ENCODE results near the gene WWC2.

WWC2 gene

GRCh38 chr4:183337833-183338232, 238.8 kb downstream of the WWC2 start:
- no peaks in the 10 kb centered on the region for H3K27me3 ChIP-seq (ENCODE audit: control insufficient read depth in 1 of 2, insufficient read depth in 1 of 2, low read length in 2 of 2)
- H2BK12ac ChIP-seq (ENCODE audit: low read length in 2 of 2): peak overlapping the region in 1 of 2 experiments; percentile 90
- H4K91ac ChIP-seq (ENCODE audit: low read length): peak overlapping the region; percentile 25
- H3K14ac ChIP-seq (ENCODE audit: low read length in 2 of 2): no peak overlapping the region
- no peak for DNase-seq
- H2BK120ac ChIP-seq (ENCODE audit: low read depth, low read length): peak overlapping the region; percentile 42
- H2BK15ac ChIP-seq (ENCODE audit: low read depth, poor library complexity, severe bottlenecking): peak overlapping the region; percentile 26
- no peaks in the 10 kb centered on the region for H3K79me1 ChIP-seq (replicated peaks; ENCODE audit: low read length, poor library complexity, severe bottlenecking)
- H3K4me1 ChIP-seq (ENCODE audit: control insufficient read depth, insufficient read depth, low read depth, low read length): peaks cover 9% of the 10 kb centered on the region
- H3K9ac ChIP-seq (ENCODE audit: low read length): no peak overlapping the region
- no peak overlapping the region for H2AFZ ChIP-seq (ENCODE audit: low read depth, low read length)
- no peaks in the 10 kb centered on the region for H3K9me3 ChIP-seq (ENCODE audit: control insufficient read depth, low read length)
- no peak overlapping the region for H2BK5ac ChIP-seq (ENCODE audit: low read depth, low read length, poor library complexity, severe bottlenecking)
- H3K18ac ChIP-seq (ENCODE audit: low read depth in 1 of 2, low read length in 2 of 2): no peak overlapping the region
- H3K4me2 ChIP-seq (ENCODE audit: low read length, poor library complexity, severe bottlenecking): no peak overlapping the region
- no peak overlapping the region for H4K8ac ChIP-seq (ENCODE audit: low read length)
- H3K27ac ChIP-seq (ENCODE audit: low read length, poor library complexity, severe bottlenecking): no peak overlapping the region
- 89% methylated on average over 7 of the region's 7 CpGs for WGBS
- no peak overlapping the region for H3K4me3 ChIP-seq (ENCODE audit: insufficient read depth in 1 of 2, low read depth in 1 of 2, low read length in 2 of 2)
- H3K4ac ChIP-seq (ENCODE audit: low read depth in 1 of 2, low read length in 2 of 2): peak overlapping the region in 1 of 2 experiments; percentile 92
- no peaks in the 10 kb centered on the region for H3K36me3 ChIP-seq (ENCODE audit: control insufficient read depth in 1 of 2, insufficient read depth in 2 of 2, low read depth in 1 of 2, low read length in 2 of 2)
- H2AK5ac ChIP-seq (ENCODE audit: low read length, severe bottlenecking): no peak overlapping the region
- H3K23ac ChIP-seq (ENCODE audit: low read length in 2 of 2): no peak overlapping the region

- Histone ChIP-seq H3K4me2 (ENCODE audit: low read length, poor library complexity, severe bottlenecking) (no peak overlapping the region), H3K18ac (ENCODE audit: low read depth in 1 of 2, low read length in 2 of 2) (peak overlapping the region in 1 of 2 experiments; percentile 42), H3K79me1 (replicated peaks; ENCODE audit: low read length, poor library complexity, severe bottlenecking) (no peaks in the 10 kb centered on the region), H3K27ac (ENCODE audit: low read length, poor library complexity, severe bottlenecking) (no peak overlapping the region), H3K27me3 (ENCODE audit: control insufficient read depth in 1 of 2, insufficient read depth in 1 of 2, low read length in 2 of 2) (peaks cover 0 to 3% of the 10 kb centered on the region in 2 experiments), H2AK5ac (ENCODE audit: low read length, severe bottlenecking) (no peak overlapping the region), H3K4ac (ENCODE audit: low read depth in 1 of 2, low read length in 2 of 2) (no peak overlapping the region), H2BK12ac (ENCODE audit: low read length in 2 of 2) (no peak overlapping the region), H3K9me3 (ENCODE audit: control insufficient read depth, low read length) (no peaks in the 10 kb centered on the region), H4K8ac (ENCODE audit: low read length) (no peak overlapping the region), H2BK5ac (ENCODE audit: low read depth, low read length, poor library complexity, severe bottlenecking) (no peak overlapping the region), H3K4me1 (ENCODE audit: control insufficient read depth, insufficient read depth, low read depth, low read length) (peaks cover 3% of the 10 kb centered on the region), H3K9ac (ENCODE audit: low read length) (no peak overlapping the region), H2AFZ (ENCODE audit: low read depth, low read length) (no peak overlapping the region), H2BK120ac (ENCODE audit: low read depth, low read length) (peak overlapping the region; percentile 42), H2BK15ac (ENCODE audit: low read depth, poor library complexity, severe bottlenecking) (no peak overlapping the region), H3K23ac (ENCODE audit: low read length in 2 of 2) (no peak overlapping the region), H3K4me3 (ENCODE audit: insufficient read depth in 1 of 2, low read depth in 1 of 2, low read length in 2 of 2) (peak overlapping the region in 1 of 2 experiments; percentile 44), H4K91ac (ENCODE audit: low read length) (no peak overlapping the region), H3K36me3 (ENCODE audit: control insufficient read depth in 1 of 2, insufficient read depth in 2 of 2, low read depth in 1 of 2, low read length in 2 of 2) (no peaks in the 10 kb centered on the region), H3K14ac (ENCODE audit: low read length in 2 of 2) (peak overlapping the region in 1 of 2 experiments; percentile 37)
- 82% methylated on average over 37 of the region's 40 CpGs for WGBS
- DNase-seq: no peak
Measured at GRCh38 chr4:183342541-183343533, 243.8 kb downstream of the WWC2 start.

DNA sequence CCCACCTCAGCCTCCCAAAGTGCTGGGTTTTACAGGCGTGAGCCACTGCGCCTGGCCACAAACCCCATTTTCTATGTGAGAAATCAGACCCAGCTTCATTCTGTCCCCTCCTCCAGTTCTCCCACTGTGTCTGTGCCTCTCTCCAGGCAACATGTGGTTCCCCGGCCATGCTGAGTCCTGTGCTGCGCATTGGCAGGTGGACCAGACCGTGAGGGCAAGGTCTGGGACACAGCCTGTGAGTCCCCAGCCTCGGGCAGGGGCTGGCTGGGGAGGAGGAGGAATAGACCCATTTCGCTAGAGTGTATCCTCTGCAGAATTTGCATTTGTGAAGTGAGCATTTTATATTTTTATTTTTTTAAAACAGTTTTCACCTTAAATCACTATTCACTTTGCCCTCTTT, 244.7 kb downstream of the WWC2 start:
- no peak overlapping the region for H3K9ac ChIP-seq (ENCODE audit: low read length)
- H3K27me3 ChIP-seq (ENCODE audit: control insufficient read depth in 1 of 2, insufficient read depth in 1 of 2, low read length in 2 of 2): peaks cover 0 to 3% of the 10 kb centered on the region in 2 experiments
- no peak for DNase-seq
- H2AFZ ChIP-seq (ENCODE audit: low read depth, low read length): no peak overlapping the region
- no peak overlapping the region for H3K14ac ChIP-seq (ENCODE audit: low read length in 2 of 2)
- no peak overlapping the region for H4K91ac ChIP-seq (ENCODE audit: low read length)
- no peak overlapping the region for H4K8ac ChIP-seq (ENCODE audit: low read length)
- no peaks in the 10 kb centered on the region for H3K36me3 ChIP-seq (ENCODE audit: control insufficient read depth in 1 of 2, insufficient read depth in 2 of 2, low read depth in 1 of 2, low read length in 2 of 2)
- H3K23ac ChIP-seq (ENCODE audit: low read length in 2 of 2): no peak overlapping the region
- no peak overlapping the region for H2BK5ac ChIP-seq (ENCODE audit: low read depth, low read length, poor library complexity, severe bottlenecking)
- H3K9me3 ChIP-seq (ENCODE audit: control insufficient read depth, low read length): no peaks in the 10 kb centered on the region
- H2BK120ac ChIP-seq (ENCODE audit: low read depth, low read length): no peak overlapping the region
- H2AK5ac ChIP-seq (ENCODE audit: low read length, severe bottlenecking): no peak overlapping the region
- no peak overlapping the region for H3K18ac ChIP-seq (ENCODE audit: low read depth in 1 of 2, low read length in 2 of 2)
- no peak overlapping the region for H2BK12ac ChIP-seq (ENCODE audit: low read length in 2 of 2)
- H3K4me1 ChIP-seq (ENCODE audit: control insufficient read depth, insufficient read depth, low read depth, low read length): peaks cover 6% of the 10 kb centered on the region
- no peak overlapping the region for H3K4me2 ChIP-seq (ENCODE audit: low read length, poor library complexity, severe bottlenecking)
- no peak overlapping the region for H2BK15ac ChIP-seq (ENCODE audit: low read depth, poor library complexity, severe bottlenecking)
- no peak overlapping the region for H3K4ac ChIP-seq (ENCODE audit: low read depth in 1 of 2, low read length in 2 of 2)
- 97% methylated on average over 4 of the region's 7 CpGs for WGBS
- no peak overlapping the region for H3K27ac ChIP-seq (ENCODE audit: low read length, poor library complexity, severe bottlenecking)
- H3K4me3 ChIP-seq (ENCODE audit: insufficient read depth in 1 of 2, low read depth in 1 of 2, low read length in 2 of 2): no peak overlapping the region
- no peaks in the 10 kb centered on the region for H3K79me1 ChIP-seq (replicated peaks; ENCODE audit: low read length, poor library complexity, severe bottlenecking)

DNA sequence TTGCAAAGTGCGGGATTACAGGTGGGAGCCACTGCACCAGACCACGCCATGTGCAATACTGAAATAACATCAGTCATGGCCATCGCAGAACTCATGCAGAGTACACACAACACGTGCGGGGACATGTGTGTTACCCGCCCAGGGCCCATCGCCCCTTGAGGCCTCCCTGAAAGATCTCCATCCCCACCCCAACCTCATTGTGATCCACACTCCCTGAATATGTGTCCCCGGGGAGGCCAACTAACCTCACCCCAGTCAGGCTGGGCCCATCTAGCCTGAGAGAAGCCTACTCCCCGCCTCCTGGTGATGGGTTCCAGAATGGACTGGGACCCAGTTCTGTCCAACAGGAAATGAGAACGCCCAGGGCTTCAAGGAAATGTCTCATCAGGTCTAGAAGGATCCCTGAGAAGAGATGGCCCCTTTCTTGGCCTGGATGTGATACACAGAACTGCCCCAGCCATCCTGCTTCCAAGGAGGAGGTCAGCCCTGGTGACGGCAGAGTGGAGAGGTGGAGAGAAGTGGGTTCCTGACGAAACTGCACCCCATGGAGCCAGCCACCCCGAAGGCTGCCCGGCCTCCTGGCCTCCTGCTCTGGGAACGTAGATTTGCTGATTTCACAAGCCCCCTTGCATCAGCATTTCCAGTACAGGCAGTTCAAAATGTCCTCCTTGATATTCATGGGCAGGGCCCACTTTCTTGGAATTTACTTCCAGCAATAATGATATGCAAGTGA, 245.6 kb downstream of the WWC2 start:
- Histone ChIP-seq H3K4ac (ENCODE audit: low read depth in 1 of 2, low read length in 2 of 2) (no peak overlapping the region), H3K18ac (ENCODE audit: low read depth in 1 of 2, low read length in 2 of 2) (no peak overlapping the region), H2AFZ (ENCODE audit: low read depth, low read length) (no peak overlapping the region), H2BK15ac (ENCODE audit: low read depth, poor library complexity, severe bottlenecking) (no peak overlapping the region), H2BK12ac (ENCODE audit: low read length in 2 of 2) (peak overlapping the region in 1 of 2 experiments; percentile 28), H3K27me3 (ENCODE audit: control insufficient read depth in 1 of 2, insufficient read depth in 1 of 2, low read length in 2 of 2) (peaks cover 0 to 3% of the 10 kb centered on the region in 2 experiments), H3K9ac (ENCODE audit: low read length) (no peak overlapping the region), H2AK5ac (ENCODE audit: low read length, severe bottlenecking) (no peak overlapping the region), H2BK5ac (ENCODE audit: low read depth, low read length, poor library complexity, severe bottlenecking) (no peak overlapping the region), H3K36me3 (ENCODE audit: control insufficient read depth in 1 of 2, insufficient read depth in 2 of 2, low read depth in 1 of 2, low read length in 2 of 2) (no peaks in the 10 kb centered on the region), H4K8ac (ENCODE audit: low read length) (peak overlapping the region; percentile 33), H3K14ac (ENCODE audit: low read length in 2 of 2) (no peak overlapping the region), H3K23ac (ENCODE audit: low read length in 2 of 2) (no peak overlapping the region), H3K79me1 (replicated peaks; ENCODE audit: low read length, poor library complexity, severe bottlenecking) (no peaks in the 10 kb centered on the region), H4K91ac (ENCODE audit: low read length) (no peak overlapping the region), H3K4me1 (ENCODE audit: control insufficient read depth, insufficient read depth, low read depth, low read length) (peaks cover 7% of the 10 kb centered on the region), H3K4me2 (ENCODE audit: low read length, poor library complexity, severe bottlenecking) (no peak overlapping the region), H3K9me3 (ENCODE audit: control insufficient read depth, low read length) (no peaks in the 10 kb centered on the region), H3K4me3 (ENCODE audit: insufficient read depth in 1 of 2, low read depth in 1 of 2, low read length in 2 of 2) (peak overlapping the region in 1 of 2 experiments; percentile 25), H3K27ac (ENCODE audit: low read length, poor library complexity, severe bottlenecking) (no peak overlapping the region), H2BK120ac (ENCODE audit: low read depth, low read length) (no peak overlapping the region)
- DNase-seq: no peak
- 96% methylated on average over 15 of the region's 15 CpGs for WGBS

All from mesenchymal stem cell (in vitro differentiated cells and primary cell).